Measurements from ENCODE around the gene CD274.

The CD274 gene

DNA sequence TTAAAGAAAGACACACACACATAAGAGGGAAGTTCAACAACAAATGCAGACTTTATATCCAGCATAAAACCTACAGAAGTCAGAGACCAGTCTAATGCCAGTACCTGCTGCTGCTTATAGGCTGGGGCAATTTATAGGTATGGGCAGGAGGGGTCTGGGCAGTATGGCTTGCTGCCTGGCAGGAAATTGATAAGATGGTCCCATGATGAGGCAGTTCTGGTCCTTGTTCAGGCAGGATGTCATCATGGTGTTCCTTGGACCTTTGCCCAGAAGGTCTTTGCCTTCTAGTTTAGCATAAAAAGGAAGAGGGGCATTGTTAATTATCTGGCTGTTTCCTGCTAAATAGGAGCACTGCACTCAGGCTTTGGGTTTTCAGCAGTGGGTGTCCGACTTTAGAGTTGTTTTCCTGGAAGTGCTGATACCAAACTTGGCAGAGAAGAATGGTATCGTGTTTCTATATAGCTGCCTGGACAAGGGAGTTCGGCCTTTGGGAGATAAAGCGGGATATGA is 49.6 kb downstream of the CD274 start:
- no peak for TF ChIP-seq EZH2phosphoT487 (IDR thresholded peaks at IDR 0.05; ENCODE audit: borderline replicate concordance)
- TF ChIP-seq, protein P1, sequence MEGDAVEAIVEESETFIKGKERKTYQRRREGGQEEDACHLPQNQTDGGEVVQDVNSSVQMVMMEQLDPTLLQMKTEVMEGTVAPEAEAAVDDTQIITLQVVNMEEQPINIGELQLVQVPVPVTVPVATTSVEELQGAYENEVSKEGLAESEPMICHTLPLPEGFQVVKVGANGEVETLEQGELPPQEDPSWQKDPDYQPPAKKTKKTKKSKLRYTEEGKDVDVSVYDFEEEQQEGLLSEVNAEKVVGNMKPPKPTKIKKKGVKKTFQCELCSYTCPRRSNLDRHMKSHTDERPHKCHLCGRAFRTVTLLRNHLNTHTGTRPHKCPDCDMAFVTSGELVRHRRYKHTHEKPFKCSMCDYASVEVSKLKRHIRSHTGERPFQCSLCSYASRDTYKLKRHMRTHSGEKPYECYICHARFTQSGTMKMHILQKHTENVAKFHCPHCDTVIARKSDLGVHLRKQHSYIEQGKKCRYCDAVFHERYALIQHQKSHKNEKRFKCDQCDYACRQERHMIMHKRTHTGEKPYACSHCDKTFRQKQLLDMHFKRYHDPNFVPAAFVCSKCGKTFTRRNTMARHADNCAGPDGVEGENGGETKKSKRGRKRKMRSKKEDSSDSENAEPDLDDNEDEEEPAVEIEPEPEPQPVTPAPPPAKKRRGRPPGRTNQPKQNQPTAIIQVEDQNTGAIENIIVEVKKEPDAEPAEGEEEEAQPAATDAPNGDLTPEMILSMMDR (conservative IDR thresholded peaks at IDR 0.05; ENCODE audit: low read length) = no peak
- Histone ChIP-seq H3K4me1 (ENCODE audit: insufficient read depth, low read length, poor library complexity, severe bottlenecking) (peaks cover 54% of the 10 kb centered on the region), H3K9me3 (ENCODE audit: insufficient read depth, low read depth, low read length) (no peaks in the 10 kb centered on the region), H4K20me1 (ENCODE audit: insufficient read depth, low read length, poor library complexity, severe bottlenecking) (no peaks in the 10 kb centered on the region), H3K27me3 (ENCODE audit: insufficient read depth, low read length, poor library complexity, severe bottlenecking) (no peaks in the 10 kb centered on the region), H2AFZ (ENCODE audit: low read length) (no peak overlapping the region), H3K79me2 (ENCODE audit: insufficient read depth, low read length) (no peaks in the 10 kb centered on the region), H3K4me3 (ENCODE audit: low read length, poor library complexity, severe bottlenecking) (peak overlapping the region; percentile 36), H3F3A (ENCODE audit: low read depth) (peaks cover 15% of the 10 kb centered on the region; the same call in 1 of the 2 replicates), H3K9ac (ENCODE audit: low read depth, low read length, poor library complexity, severe bottlenecking) (peak overlapping the region; percentile 43), H3K36me3 (ENCODE audit: insufficient read depth, low read length) (no peaks in the 10 kb centered on the region), H3K9me2 (replicated peaks; ENCODE audit: low read depth, low read length) (no peaks in the 10 kb centered on the region), H3K4me2 (ENCODE audit: low read depth, low read length, poor library complexity, severe bottlenecking) (peak overlapping the region; percentile 66)

DNA sequence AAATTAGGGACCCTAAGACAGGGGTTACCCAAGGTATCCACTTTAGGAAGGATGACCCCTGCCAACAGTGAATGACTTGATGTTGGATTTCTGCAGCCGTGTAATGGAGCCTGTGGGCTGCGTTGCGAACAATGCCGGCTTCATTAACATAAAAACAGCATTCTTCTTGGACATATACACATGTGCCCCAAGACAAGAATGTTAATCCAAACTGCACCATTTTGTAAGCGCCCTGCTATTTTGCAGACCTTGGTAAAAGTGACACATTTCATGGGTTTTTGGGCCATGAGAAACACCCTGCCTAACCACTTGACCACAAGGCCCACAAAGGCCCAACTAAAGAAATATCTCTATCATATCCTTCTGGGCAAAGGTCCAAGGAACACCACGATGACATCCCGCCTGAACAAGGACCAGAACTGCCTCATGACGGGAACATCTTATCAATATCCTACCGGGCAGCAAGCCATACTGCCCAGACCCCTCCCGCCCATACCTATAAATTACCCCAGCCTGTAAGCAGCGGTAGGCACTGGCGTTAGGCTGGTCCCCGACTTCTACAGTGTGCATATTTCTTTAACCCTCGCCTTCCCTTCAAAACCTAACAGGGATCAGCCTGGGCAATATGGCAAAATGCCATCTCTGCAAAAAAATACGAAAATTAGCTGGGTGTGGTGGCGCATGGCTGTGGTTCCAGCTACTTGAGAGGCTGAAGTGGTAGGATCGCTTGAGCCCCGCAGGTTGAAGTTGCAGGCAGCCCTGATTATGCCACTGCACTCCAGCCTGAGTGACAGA is 50.3 kb downstream of the CD274 start:
- Histone ChIP-seq H3K4me1 (ENCODE audit: insufficient read depth, low read length, poor library complexity, severe bottlenecking) (peaks cover 58% of the 10 kb centered on the region), H3K9me2 (replicated peaks; ENCODE audit: low read depth, low read length) (no peaks in the 10 kb centered on the region), H3K4me3 (ENCODE audit: low read length, poor library complexity, severe bottlenecking) (peak overlapping the region; percentile 36), H3K4me2 (ENCODE audit: low read depth, low read length, poor library complexity, severe bottlenecking) (peak overlapping the region; percentile 66), H3K9ac (ENCODE audit: low read depth, low read length, poor library complexity, severe bottlenecking) (peak overlapping the region; percentile 18), H2AFZ (ENCODE audit: low read length) (no peak overlapping the region), H3F3A (ENCODE audit: low read depth) (peaks cover 15% of the 10 kb centered on the region; the same call in 1 of the 2 replicates), H4K20me1 (ENCODE audit: insufficient read depth, low read length, poor library complexity, severe bottlenecking) (no peaks in the 10 kb centered on the region), H3K9me3 (ENCODE audit: insufficient read depth, low read depth, low read length) (no peaks in the 10 kb centered on the region), H3K79me2 (ENCODE audit: insufficient read depth, low read length) (no peaks in the 10 kb centered on the region), H3K27me3 (ENCODE audit: insufficient read depth, low read length, poor library complexity, severe bottlenecking) (no peaks in the 10 kb centered on the region), H3K36me3 (ENCODE audit: insufficient read depth, low read length) (no peaks in the 10 kb centered on the region)
- TF ChIP-seq, protein P1 (conservative IDR thresholded peaks at IDR 0.05; ENCODE audit: low read length) = no peak
- TF ChIP-seq EZH2phosphoT487 (IDR thresholded peaks at IDR 0.05; ENCODE audit: borderline replicate concordance) = no peak

DNA sequence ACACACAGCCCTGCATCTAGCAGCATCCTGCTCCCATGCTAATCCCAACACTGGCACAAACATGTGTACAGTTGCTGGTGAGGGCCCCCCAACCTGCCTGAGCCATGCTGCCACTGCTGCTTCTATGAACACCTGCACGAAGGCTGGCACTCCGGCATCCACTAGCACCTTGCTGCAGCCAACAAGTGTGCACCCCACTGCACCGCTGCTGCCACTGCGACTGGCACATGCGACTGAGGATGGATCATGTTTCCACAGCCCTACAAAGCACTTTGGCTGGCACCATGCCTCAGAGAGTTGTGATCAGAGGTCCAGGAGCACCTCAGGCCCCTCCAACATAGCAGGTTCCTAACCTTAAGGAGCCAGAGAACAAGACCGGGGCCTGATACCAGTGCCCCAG is 52.2 kb downstream of the CD274 start:
- Histone ChIP-seq H3K79me2 (ENCODE audit: insufficient read depth, low read length) (no peaks in the 10 kb centered on the region), H3K9me2 (replicated peaks; ENCODE audit: low read depth, low read length) (no peaks in the 10 kb centered on the region), H3K27me3 (ENCODE audit: insufficient read depth, low read length, poor library complexity, severe bottlenecking) (no peaks in the 10 kb centered on the region), H3K4me1 (ENCODE audit: insufficient read depth, low read length, poor library complexity, severe bottlenecking) (peaks cover 53% of the 10 kb centered on the region), H4K20me1 (ENCODE audit: insufficient read depth, low read length, poor library complexity, severe bottlenecking) (no peaks in the 10 kb centered on the region), H2AFZ (ENCODE audit: low read length) (no peak overlapping the region), H3K9me3 (ENCODE audit: insufficient read depth, low read depth, low read length) (no peaks in the 10 kb centered on the region), H3K4me3 (ENCODE audit: low read length, poor library complexity, severe bottlenecking) (no peak overlapping the region), H3K36me3 (ENCODE audit: insufficient read depth, low read length) (no peaks in the 10 kb centered on the region), H3K4me2 (ENCODE audit: low read depth, low read length, poor library complexity, severe bottlenecking) (no peak overlapping the region), H3F3A (ENCODE audit: low read depth) (peaks cover 15% of the 10 kb centered on the region; the same call in 1 of the 2 replicates), H3K9ac (ENCODE audit: low read depth, low read length, poor library complexity, severe bottlenecking) (no peak overlapping the region)
- TF ChIP-seq, protein P1 (conservative IDR thresholded peaks at IDR 0.05; ENCODE audit: low read length) = no peak
- no peak for TF ChIP-seq EZH2phosphoT487 (IDR thresholded peaks at IDR 0.05; ENCODE audit: borderline replicate concordance)
